GM12874 (cell line): ENCODE data around the gene PSMB11.

Experiments used
- TF ChIP-seq, protein P1 (sequence below): IDR thresholded peaks from 2 replicates; pipeline ENCODE4 v1.5.1; 2011; ENCODE audit warnings: low read depth, mild to moderate bottlenecking, control low read depth, low read length, moderate library complexity; ENCODE audit not compliant: insufficient read depth

The PSMB11 gene

DNA sequence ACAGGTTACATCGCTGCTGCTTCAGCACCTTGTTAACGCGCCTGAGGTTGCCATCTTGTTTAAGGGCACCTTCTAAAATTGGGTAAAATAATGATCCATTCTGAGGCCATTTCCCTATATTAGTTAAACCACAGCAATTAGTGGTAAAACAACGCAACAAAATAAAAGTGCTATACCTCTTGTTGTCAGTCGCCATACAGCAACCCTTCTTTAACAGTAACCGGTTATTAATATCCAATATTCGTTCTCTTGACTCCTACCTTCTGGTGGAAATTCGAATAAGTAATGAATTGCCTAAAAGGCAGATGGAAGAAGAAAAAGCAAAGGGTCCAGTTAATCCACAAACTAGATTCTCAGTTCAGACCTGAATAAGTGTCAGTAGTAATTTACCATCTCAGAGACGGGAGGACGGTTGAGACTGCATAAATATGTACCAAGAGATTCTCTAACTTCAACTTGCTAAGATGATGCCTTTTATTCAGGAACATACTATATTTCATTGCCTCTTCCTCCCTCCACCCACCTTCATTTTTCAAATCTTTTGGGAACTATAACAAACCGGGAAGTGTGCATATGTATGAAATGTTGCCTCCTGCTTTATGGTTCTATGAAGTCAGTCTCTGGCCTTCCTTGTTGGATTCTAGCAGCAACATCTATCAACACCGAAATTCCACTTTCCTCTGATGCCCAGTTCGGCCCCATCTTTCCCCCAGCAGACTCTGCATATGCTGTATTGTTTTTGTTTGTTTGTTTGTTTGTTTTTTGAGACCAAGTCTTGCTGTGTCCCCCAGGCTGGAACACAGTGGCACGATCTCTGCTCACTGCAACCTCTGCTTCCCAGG, 6.5 kb upstream of the PSMB11 start:
- TF ChIP-seq, protein P1, sequence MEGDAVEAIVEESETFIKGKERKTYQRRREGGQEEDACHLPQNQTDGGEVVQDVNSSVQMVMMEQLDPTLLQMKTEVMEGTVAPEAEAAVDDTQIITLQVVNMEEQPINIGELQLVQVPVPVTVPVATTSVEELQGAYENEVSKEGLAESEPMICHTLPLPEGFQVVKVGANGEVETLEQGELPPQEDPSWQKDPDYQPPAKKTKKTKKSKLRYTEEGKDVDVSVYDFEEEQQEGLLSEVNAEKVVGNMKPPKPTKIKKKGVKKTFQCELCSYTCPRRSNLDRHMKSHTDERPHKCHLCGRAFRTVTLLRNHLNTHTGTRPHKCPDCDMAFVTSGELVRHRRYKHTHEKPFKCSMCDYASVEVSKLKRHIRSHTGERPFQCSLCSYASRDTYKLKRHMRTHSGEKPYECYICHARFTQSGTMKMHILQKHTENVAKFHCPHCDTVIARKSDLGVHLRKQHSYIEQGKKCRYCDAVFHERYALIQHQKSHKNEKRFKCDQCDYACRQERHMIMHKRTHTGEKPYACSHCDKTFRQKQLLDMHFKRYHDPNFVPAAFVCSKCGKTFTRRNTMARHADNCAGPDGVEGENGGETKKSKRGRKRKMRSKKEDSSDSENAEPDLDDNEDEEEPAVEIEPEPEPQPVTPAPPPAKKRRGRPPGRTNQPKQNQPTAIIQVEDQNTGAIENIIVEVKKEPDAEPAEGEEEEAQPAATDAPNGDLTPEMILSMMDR, result no peak

- TF ChIP-seq, protein P1, result no peak
Observed at GRCh38 chr14:23040100-23040499, 1.9 kb upstream of the PSMB11 start.

GRCh38 chr14:23041729-23042128, 283 bp upstream of the PSMB11 start:
- TF ChIP-seq, protein P1, result no peak

DNA sequence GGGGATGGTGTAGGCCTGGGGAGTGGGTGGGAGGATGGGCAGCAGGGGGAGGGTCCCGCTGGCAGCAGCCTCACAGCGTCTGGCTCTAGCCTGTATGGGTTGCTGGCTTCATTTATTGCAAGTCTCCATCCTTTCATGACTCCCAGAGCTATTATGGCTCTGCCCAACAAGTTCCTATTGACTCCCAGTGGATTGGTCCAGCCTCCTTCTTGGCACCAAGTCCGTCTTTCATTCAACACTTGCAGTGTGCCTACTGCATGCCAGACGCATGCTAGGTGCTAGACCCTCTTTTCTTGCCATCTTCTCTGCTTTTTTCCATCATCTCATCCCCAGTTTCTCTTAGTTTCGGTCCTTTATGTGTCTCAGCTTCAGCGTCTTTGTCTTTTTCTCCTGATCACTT, 1.1 kb downstream of the PSMB11 start:
- TF ChIP-seq, protein P1, result no peak

DNA sequence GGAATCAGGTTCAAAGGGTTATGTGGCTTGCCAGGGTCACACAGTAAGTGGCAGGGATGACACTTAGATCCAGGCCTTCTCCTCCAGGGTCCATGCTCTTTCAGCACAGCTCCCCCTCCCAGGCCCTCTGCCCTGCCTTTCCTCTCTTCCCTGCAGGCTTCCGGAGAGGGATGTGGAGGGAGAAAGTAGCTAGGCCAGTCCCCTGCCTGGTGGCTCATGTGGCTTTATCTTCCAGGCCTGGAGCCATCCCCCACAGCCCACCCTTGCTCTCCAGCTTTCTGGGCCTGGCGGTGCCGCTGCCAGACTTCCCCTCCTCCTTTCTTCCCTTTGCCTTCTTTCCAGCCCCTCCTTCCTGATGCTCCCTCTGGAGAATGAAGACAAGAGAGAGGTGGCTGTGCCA, 1.7 kb downstream of the PSMB11 start:
- TF ChIP-seq, protein P1, result no peak

DNA sequence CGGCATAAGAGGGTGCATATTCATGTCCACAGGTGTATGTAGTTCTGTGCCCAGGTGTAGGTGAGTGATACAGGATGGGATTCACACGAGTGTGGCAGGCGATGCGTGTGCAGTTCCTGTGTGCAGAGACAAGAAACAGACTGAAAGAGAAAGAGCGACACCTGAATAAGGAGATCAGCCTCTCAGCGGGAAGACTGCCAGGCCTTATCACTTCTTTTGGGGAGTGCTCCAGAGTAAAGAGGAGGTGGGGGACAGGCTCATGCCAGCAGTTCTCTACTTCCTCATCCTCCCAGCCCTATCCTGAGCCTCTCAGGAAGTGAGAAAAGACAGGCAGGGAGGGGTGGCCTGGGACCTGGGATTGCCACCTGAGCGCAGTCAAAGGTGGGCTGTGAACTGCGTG, 2.8 kb downstream of the PSMB11 start:
- TF ChIP-seq, protein P1, result no peak

GRCh38 chr14:23045419-23046357, 3.7 kb downstream of the PSMB11 start:
- TF ChIP-seq, protein P1, result no peak
